Measurements from ENCODE around the gene PNMT. TPM values are rescaled to one million over a fixed set of nuclear protein-coding genes. Genes with fewer than 3 reads are reported as not detected.

The PNMT gene
- total and polyA plus RNA-seq, 4 donors = 1.9 to 4.3 (median 3.5) TPM

GRCh38 chr17:39648616-39649366, 19.5 kb upstream of the PNMT start:
- H3K27me3 ChIP-seq (ENCODE audit: control insufficient read depth in 3 of 3, insufficient read depth in 3 of 3, low read length in 2 of 3) = no peaks in the 10 kb centered on the region
- no peak for TF ChIP-seq CTCF (IDR thresholded peaks at IDR 0.05; ENCODE audit: control extremely low read depth, extremely low read depth)
- no peak overlapping the region for H3K9ac ChIP-seq (ENCODE audit: insufficient read depth in 1 of 2, low read length in 2 of 2)
- WGBS, 2 donors = 78 to 86% methylated on average over 15 of the region's 15 CpGs
- H3K9me3 ChIP-seq (ENCODE audit: control insufficient read depth in 4 of 4, insufficient read depth in 3 of 4, low read length in 3 of 4) = no peaks in the 10 kb centered on the region
- H3K36me3 ChIP-seq (ENCODE audit: control insufficient read depth in 4 of 4, insufficient read depth in 4 of 4, low read length in 4 of 4) = peaks cover 0 to 2% (median under 1%) of the 10 kb centered on the region in 4 donors
- H3K4me3 ChIP-seq = no peak overlapping the region
- no peak overlapping the region for H3K27ac ChIP-seq (ENCODE audit: low read depth in 1 of 2, low read length in 1 of 2)
- ATAC-seq (ENCODE audit: insufficient read depth, low FRiP score) (no peak), DNase-seq (no peak)
- H3K4me1 ChIP-seq (ENCODE audit: control insufficient read depth in 5 of 5, insufficient read depth in 5 of 5, low read length in 5 of 5) = peaks cover 0 to 28% (median 4%) of the 10 kb centered on the region in 5 donors

GRCh38 chr17:39650121-39650579, 18.1 kb upstream of the PNMT start:
- 90% methylated on average over 11 of the region's 11 CpGs for WGBS, 2 donors
- no peak for ATAC-seq (ENCODE audit: insufficient read depth, low FRiP score)
- Histone ChIP-seq H3K9ac (ENCODE audit: insufficient read depth in 1 of 2, low read length in 2 of 2) (no peak overlapping the region), H3K27me3 (ENCODE audit: control insufficient read depth in 3 of 3, insufficient read depth in 3 of 3, low read length in 2 of 3) (no peaks in the 10 kb centered on the region), H3K27ac (ENCODE audit: low read depth in 1 of 2, low read length in 1 of 2) (no peak overlapping the region), H3K4me1 (ENCODE audit: control insufficient read depth in 5 of 5, insufficient read depth in 5 of 5, low read length in 5 of 5) (peaks cover 0 to 26% (median 4%) of the 10 kb centered on the region in 5 donors), H3K9me3 (ENCODE audit: control insufficient read depth in 4 of 4, insufficient read depth in 3 of 4, low read length in 3 of 4) (no peaks in the 10 kb centered on the region), H3K36me3 (ENCODE audit: control insufficient read depth in 4 of 4, insufficient read depth in 4 of 4, low read length in 4 of 4) (peaks cover 0 to 2% (median 0%) of the 10 kb centered on the region in 4 donors), H3K4me3 (no peak overlapping the region)
- TF ChIP-seq CTCF (IDR thresholded peaks at IDR 0.05; ENCODE audit: control extremely low read depth, extremely low read depth) = no peak
- no peak for DNase-seq

- peak overlapping the region in 1 of 2 donors; percentile 34 for H3K27ac ChIP-seq (ENCODE audit: low read depth in 1 of 2, low read length in 1 of 2)
Measured at GRCh38 chr17:39651923-39652586, 16.2 kb upstream of the PNMT start.

More at GRCh38 chr17:39651923-39652586, 16.2 kb upstream of the PNMT start:
- WGBS, 2 donors = 49 to 61% methylated on average over 8 of the region's 8 CpGs
- no peak for TF ChIP-seq CTCF (IDR thresholded peaks at IDR 0.05; ENCODE audit: control extremely low read depth, extremely low read depth)
- Histone ChIP-seq H3K4me1 (ENCODE audit: control insufficient read depth in 5 of 5, insufficient read depth in 5 of 5, low read length in 5 of 5) (peaks cover 0 to 29% (median 4%) of the 10 kb centered on the region in 5 donors), H3K9ac (ENCODE audit: insufficient read depth in 1 of 2, low read length in 2 of 2) (no peak overlapping the region), H3K9me3 (ENCODE audit: control insufficient read depth in 4 of 4, insufficient read depth in 3 of 4, low read length in 3 of 4) (no peaks in the 10 kb centered on the region), H3K27me3 (ENCODE audit: control insufficient read depth in 3 of 3, insufficient read depth in 3 of 3, low read length in 2 of 3) (no peaks in the 10 kb centered on the region), H3K4me3 (no peak overlapping the region), H3K36me3 (ENCODE audit: control insufficient read depth in 4 of 4, insufficient read depth in 4 of 4, low read length in 4 of 4) (peaks cover 0 to 5% (median 1%) of the 10 kb centered on the region in 4 donors)
- ATAC-seq (ENCODE audit: insufficient read depth, low FRiP score) (no peak), DNase-seq (no peak)
